ENCODE results near the gene RAPGEF4. TPM values are rescaled to one million over a fixed set of nuclear protein-coding genes. Genes with fewer than 3 reads are reported as not detected.

Gene RAPGEF4
- 3.2 and 3.6 TPM in 2 replicates for total RNA-seq (2012; rRNA removed)
- polyA plus RNA-seq (2012; rRNA removed), result 1.7 and 1.8 TPM in 2 replicates
- 0.27 and 0.81 TPM in 2 replicates for polyA plus RNA-seq (2012; cell fraction: cytosol; rRNA removed)
- 0.98 and 7.4 TPM in 2 replicates for polyA plus RNA-seq (2012; cell fraction: nucleus; rRNA removed; ENCODE audit: low replicate concordance)
- Bru-seq, nascent RNA, result percentile 35 among the genes with signal in this experiment
- BruChase-seq, experiment 1, labeled RNA remaining after a 6-hour chase, result percentile 32 among the genes with signal in this experiment
- BruChase-seq, experiment 2, labeled RNA remaining after a 2-hour chase, result percentile 30 among the genes with signal in this experiment
- long read RNA-seq, result 0 reads

- 0 out of 2 replicates have a peak within 1 kb of the TSS, but pooled peaks have one; percentile 26 for H3K14ac ChIP-seq (replicated peaks; ENCODE audit: low read depth, low read length)
- H2BK20ac ChIP-seq (ENCODE audit: low read depth, low read length), result no peak within 1 kb of the TSS
- H3K36me3 ChIP-seq (ENCODE audit: control insufficient read depth, insufficient read depth, low read length), result no peaks in the 10 kb centered on the region
- peak within 1 kb of the TSS; percentile 88 for H2AFZ ChIP-seq (replicated peaks; ENCODE audit: low read length, poor library complexity)
- ATAC-seq (ENCODE audit: low read depth), result peak; percentile 79
- intact Hi-C loops (cut with micrococcal nuclease), result no loop called here
- peak within 1 kb of the TSS; percentile 53 for H2AK9ac ChIP-seq (replicated peaks; ENCODE audit: low read depth, low read length, poor library complexity)
- peak within 1 kb of the TSS; percentile 6; the same call in 1 of the 2 replicates for H3K9ac ChIP-seq (ENCODE audit: low read depth, low read length)
- ChIA-PET CTCF (no interaction called here), POLR2A (ENCODE audit: unreplicated experiment) (no interaction called here)
- no peak within 1 kb of the TSS for H3K18ac ChIP-seq (ENCODE audit: low read depth, low read length)
- peak within 1 kb of the TSS; percentile 81 for H3K4me3 ChIP-seq (ENCODE audit: insufficient read depth, low read depth, low read length)
- H4K91ac ChIP-seq (ENCODE audit: insufficient read depth, low read depth, low read length), result no peak within 1 kb of the TSS
- H3K79me1 ChIP-seq (ENCODE audit: low read depth in 1 of 2, low read length in 2 of 2), result no peaks in the 10 kb centered on the region
- H2BK15ac ChIP-seq (ENCODE audit: low read depth, low read length), result no peak within 1 kb of the TSS
- no peak within 1 kb of the TSS for H2BK5ac ChIP-seq (ENCODE audit: low read depth, low read length, poor library complexity, severe bottlenecking)
- H3K27me3 ChIP-seq (ENCODE audit: control insufficient read depth, insufficient read depth, low read length), result peaks cover 7% of the 10 kb centered on the region; the same call in 1 of the 2 replicates
- no peaks in the 10 kb centered on the region for H3K9me3 ChIP-seq (ENCODE audit: control insufficient read depth, insufficient read depth, low read length)
- no peak within 1 kb of the TSS; a peak in 1 of 4 replicates for H4K8ac ChIP-seq (ENCODE audit: low read depth in 2 of 2, low read length in 2 of 2)
- H4K5ac ChIP-seq (ENCODE audit: low read depth, low read length), result no peak within 1 kb of the TSS
- H3K4ac ChIP-seq (ENCODE audit: low read depth, low read length), result no peak within 1 kb of the TSS
- in situ Hi-C loops (cut with MboI; ENCODE audit: low sequenced_read_pairs), result no loop called here
- dilution Hi-C loops (cut with HindIII; ENCODE audit: low sequenced_read_pairs, unreplicated experiment), result no loop called here
- no peak within 1 kb of the TSS for H3K27ac ChIP-seq (ENCODE audit: insufficient read depth, low read length)
- no peak within 1 kb of the TSS; the same call in 1 of the 2 replicates for H2AK5ac ChIP-seq (ENCODE audit: low read depth, low read length)
- peak within 1 kb of the TSS; percentile 96 for H3K4me2 ChIP-seq (ENCODE audit: low read depth, low read length)
- peaks cover 4% of the 10 kb centered on the region for H3K4me1 ChIP-seq (ENCODE audit: control insufficient read depth, insufficient read depth, low read length)
- 2% methylated on average over 30 of the region's 95 CpGs; no CpG with 5 or more reads in 1 of the 2 experiments for WGBS, 2 experiments (ENCODE audit: extremely low coverage in 2 of 2, insufficient read length in 1 of 2)
- no peaks in the 10 kb centered on the region for H4K20me1 ChIP-seq (ENCODE audit: insufficient read depth, low read length)
- BruUV-seq (replicated peaks), result no TSS peak
- H3K9me1 ChIP-seq (ENCODE audit: insufficient read depth, low read length), result no peaks in the 10 kb centered on the region
- no peak within 1 kb of the TSS for H3K56ac ChIP-seq (ENCODE audit: extremely low read depth, insufficient read depth, low read length)
- no peak for DNase-seq
- H3K23ac ChIP-seq (ENCODE audit: low read depth, low read length), result 0 out of 2 replicates have a peak within 1 kb of the TSS, but pooled peaks have one; percentile 23
- H2BK120ac ChIP-seq (ENCODE audit: low read depth, low read length), result no peak within 1 kb of the TSS
- no peak for TF ChIP-seq CTCF (conservative IDR thresholded peaks at IDR 0.05; ENCODE audit: low read depth, low read length)
- no peak for TF ChIP-seq NFE2L2 (IDR thresholded peaks at IDR 0.05; ENCODE audit: low read depth, low read length)
- no peak for TF ChIP-seq USF2 (IDR thresholded peaks at IDR 0.05; ENCODE audit: low read depth, low read length)
- no peak for TF ChIP-seq BHLHE40 (IDR thresholded peaks at IDR 0.05; ENCODE audit: low read depth, low read length)
- TF ChIP-seq MAFK (IDR thresholded peaks at IDR 0.05; ENCODE audit: low read depth, low read length), result no peak
Measured at GRCh38 chr2:172735582-172736423, at the start of gene RAPGEF4. Gene RAPGEF4 (plus strand): TSS chr2:172735845. CDS start chr2:172735984, 139 bp downstream.

All from IMR-90 (cell line).